Esophagus squamous epithelium (tissue), 4 donors: Measurements from ENCODE around the gene VAMP3.

ENCODE experiments used
- CTCF ChIP-seq, 6 experiments: fragments of 450-650 bp in 4 of 6; fragments of 200-600 bp in 2 of 6; sonication (generic) in 2 of 6; IDR thresholded peaks; one replicate each; pipeline ENCODE4 v1.5.1; 2016 to 2019; ENCODE audit warnings: antibody characterized with exemption in 6 of 6, mild to moderate bottlenecking in 4 of 6, moderate library complexity in 4 of 6
- POLR2A ChIP-seq, 4 donors: fragments of 450-650 bp; IDR thresholded peaks; one replicate each; pipeline ENCODE4 v1.6.1; 2017; ENCODE audit warnings: antibody characterized with exemption in 4 of 4, mild to moderate bottlenecking in 4 of 4, moderate library complexity in 3 of 4

- TF ChIP-seq CTCF (IDR thresholded peaks at IDR 0.05) (no peak), POLR2A (IDR thresholded peaks at IDR 0.05) (no peak)
Measured at GRCh38 chr1:7777591-7777990, 6.5 kb downstream of the VAMP3 start.
